Glomerular visceral epithelial cell (primary cell): ENCODE measurements around the gene HYAL3.
"Not testable (repeated sequence)": the region's sequence is repeated elsewhere in the genome, so short reads cannot be mapped to it uniquely, and the experiment has no call there.

Source experiments
- DNase-seq: peaks from one replicate; pipeline ENCODE4 v3.0.0-alpha.2; 2016; ENCODE audit errors: extremely low spot score

The HYAL3 gene

DNA sequence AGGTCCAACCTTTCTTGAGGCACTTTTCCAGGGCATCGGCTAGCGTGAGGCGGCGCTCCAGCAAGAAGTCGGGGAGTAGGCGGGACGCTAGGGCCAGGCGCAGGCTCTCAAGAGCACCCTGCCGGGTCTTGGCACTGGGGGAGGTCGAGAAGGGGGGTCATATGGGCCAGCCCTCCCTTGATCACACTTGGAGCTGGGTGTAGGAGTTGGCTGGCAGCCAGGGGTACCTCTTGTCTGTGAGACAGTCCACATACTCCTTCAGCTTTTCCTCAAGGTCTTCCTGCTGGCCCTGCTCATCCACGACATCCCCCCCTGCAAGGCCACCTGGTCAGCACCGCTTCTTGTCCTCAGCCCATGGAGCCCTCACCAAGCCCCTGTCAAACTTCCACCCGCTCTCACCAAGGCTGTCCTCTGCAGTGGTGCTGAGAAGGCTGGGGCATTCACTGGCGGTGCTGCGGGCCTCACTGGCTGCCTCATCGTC lies 9.0 kb downstream of the HYAL3 start:
- DNase-seq: no peak

DNA sequence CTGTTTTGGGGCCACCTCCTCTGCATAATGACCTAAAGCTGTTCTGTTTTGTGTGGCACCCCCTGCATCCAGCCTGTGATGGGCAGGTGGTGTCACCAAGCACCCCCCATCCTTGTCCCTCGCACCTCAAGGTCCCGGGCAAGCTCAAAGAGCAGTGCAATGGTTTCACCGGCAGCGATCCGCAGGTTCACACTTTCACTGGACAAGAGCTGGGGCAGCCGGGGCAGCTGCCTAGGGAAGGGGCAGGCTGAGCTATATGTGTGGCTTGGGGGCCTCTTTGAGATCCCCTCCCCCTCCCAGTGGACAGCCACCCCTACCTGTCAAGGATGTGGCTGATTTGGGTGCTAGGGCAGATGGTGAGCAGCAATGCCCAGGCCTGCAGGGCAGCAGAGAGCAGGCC lies 10.1 kb downstream of the HYAL3 start:
- no peak for DNase-seq

GRCh38 chr3:50288387-50289007 lies 10.7 kb downstream of the HYAL3 start:
- DNase-seq: no peak

DNA sequence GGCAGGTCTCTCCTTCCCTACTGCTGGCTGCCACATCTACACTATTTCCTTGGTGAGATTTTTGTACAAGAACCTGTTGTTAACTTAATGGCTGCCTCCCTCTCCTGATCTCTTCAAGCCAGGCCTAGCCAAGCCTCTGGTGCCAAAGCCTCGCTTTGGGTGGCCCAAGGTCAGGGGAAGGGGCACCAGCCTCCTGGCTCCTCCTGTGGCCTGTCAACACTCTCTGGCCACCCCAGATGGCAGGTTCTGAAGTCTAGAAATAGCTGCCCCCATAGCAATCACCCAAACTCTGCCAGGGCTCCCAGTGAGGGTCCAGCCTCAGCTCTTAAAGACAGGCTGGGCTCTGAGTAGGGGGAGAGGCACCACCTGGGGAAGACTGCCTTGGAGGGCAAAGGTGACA lies 11.9 kb downstream of the HYAL3 start:
- DNase-seq: no peak

DNA sequence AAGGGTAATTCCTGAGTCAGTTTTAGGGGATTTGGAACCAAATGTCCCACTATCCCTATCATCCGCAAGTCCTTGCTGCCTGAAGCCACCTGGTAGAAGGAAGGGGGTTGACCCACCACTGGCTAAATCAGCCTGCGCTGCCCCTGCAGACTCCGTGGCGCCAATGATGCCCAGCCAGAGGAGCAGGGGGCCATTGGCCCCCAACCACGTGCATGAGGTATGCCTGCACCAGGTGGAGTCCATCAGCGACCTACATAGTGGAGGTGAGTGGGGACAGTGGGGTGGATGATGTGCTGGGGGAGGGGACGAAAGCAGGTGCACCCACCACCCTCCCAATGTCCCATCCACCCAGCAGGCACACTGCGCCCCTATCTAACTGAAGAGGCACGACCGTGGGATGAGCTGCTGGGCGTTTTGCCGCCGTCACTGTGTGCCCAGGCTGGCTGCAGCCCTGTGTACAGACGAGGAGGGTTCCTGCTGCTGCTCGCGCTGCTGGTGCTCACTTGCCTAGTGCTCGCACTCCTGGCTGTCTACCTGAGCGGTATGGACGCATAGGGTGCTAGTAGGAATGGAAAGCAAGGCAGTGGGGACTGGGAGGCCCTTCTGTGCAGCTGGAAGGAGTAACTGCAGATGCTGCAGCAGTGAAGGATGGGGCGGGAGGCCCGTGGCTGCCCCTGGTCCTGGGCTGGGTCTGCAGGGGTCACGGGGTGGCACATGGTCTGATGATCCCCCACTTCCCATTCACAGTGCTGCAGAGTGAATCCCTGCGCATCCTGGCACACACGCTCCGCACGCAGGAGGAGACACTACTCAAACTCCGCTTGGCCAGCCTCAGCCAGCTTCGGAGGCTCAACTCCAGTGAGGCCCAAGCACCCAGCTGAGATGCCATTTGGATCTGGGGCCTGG lies 12.6 kb downstream of the HYAL3 start:
- DNase-seq: no peak

DNA sequence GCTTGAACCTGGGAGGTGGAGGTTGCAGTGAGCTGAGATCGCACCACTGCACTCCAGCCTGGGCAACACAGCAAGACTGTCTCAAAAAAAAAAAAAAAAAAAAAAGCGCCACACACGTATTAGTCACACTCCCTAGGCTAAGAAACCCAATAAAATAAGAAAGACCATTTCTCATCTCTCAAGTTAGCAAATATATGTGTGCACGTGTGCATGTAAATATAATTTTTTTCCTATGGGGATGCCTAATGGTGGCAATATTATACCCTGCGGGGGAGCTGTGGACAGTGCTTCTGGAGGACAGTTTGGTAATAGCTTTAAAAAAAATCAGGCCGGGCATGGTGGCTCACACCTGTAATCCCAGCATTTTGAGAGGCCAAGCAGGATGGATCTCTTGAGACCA lies 15.1 kb downstream of the HYAL3 start:
- not testable (repeated sequence) for DNase-seq

DNA sequence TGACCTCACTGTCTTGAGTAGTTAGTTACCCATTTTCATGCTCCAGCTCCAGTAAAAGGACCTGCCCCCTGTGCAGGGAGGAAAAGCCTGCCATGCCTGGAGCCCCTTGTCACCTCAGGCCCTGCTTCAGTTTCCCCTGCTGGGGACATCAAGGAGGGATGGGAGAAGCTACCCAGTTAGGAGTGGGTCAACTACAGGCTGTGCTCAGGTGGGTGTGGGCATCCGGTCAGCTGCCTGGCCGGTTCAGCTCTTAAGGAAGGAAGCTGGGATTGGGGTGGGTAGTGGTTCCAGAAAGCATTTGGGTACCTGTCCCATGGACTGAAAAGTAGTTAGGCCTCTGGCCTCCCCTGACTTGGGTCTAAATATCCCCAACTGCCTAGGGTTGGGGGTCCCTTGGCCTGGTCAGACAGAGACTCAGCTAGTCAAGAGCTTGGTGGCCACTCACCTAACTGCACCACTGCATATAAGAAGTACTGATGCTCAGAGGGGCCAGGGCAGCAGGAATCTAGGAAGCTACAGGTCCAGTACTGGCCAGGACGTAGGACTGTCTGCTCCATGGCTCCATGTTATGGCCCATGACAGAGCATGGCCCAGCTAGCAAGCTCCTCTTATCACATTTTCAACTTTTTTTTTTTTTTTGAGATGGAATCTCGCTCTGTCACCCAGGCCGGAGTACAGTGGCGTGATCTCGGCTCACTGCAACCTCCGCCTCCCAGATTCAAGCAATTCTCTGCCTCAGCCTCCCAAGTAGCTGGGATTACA lies 19.8 kb downstream of the HYAL3 start:
- DNase-seq: no peak

GRCh38 chr3:50278880-50279224 lies 20.4 kb downstream of the HYAL3 start, which contains the start of gene LSMEM2:
Gene LSMEM2, plus strand, starts transcription at chr3:50279087. Its CDS starts 27 bp downstream, at chr3:50279114.
- no peak for DNase-seq

DNA sequence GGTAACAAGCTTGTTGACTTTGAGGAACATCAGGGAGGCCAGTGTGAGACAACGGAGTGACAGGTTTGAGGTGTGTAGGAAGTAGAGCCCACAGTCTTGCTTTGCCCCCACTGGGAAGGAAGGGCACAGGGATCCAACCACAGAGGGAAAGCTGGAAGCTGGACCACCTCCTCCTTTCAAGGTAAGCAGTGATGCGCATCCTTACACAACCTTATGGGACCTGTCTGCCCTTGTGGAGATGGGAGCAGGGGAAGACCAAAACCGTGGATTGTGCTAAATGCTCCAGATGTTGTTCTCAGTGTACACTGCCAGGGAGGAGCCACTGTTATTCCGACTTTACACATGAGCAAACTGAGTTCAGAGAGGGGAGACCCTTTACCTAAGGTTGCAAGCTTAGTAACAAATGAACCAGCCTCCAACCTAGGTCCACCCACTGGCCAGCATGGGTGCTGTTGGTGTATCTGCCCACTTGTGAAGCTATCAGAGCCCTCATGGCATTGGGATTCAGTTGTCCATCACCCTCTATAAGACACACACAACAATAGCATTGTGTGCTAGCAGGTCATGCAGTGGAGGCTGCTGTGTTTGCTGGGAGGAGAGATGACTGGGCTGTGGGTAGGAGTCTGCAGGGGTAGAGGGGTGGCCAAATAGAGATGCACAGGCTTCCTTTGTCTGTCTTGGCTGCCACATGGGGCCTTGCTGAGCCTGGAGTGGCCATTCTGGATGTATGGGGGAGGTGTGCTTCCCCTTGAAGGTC lies 20.9 kb downstream of the HYAL3 start:
- DNase-seq: no peak

DNA sequence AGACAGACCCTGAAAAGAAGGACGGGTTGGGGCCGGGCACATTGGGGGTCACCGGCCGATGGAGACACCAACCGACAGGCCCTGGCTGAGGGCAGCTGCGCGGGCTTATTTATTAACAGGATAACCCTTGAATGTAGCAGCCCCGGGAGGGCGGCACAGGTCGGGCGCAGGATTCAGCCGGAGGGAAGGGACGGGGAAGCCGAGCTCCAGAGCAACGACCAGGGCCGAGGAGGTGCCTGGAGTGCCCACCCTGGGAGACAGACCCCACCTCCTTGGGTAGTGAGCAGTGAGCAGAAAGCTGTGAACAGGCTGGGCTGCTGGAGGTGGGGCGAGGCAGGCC lies 22.5 kb downstream of the HYAL3 start:
- no peak for DNase-seq

- no peak for DNase-seq
These were observed 23.0 kb downstream of the HYAL3 start for GRCh38 chr3:50275996-50276761.

GRCh38 chr3:50275141-50275995 lies 23.8 kb downstream of the HYAL3 start:
- no peak for DNase-seq

GRCh38 chr3:50274371-50275104 lies 24.7 kb downstream of the HYAL3 start:
- peak; percentile 50 for DNase-seq

GRCh38 chr3:50273689-50274065 lies 25.5 kb downstream of the HYAL3 start:
- no peak for DNase-seq

- peak; percentile 85 for DNase-seq
These were observed 26.1 kb downstream of the HYAL3 start for GRCh38 chr3:50272911-50273688.

GRCh38 chr3:50272538-50272910 lies 26.7 kb downstream of the HYAL3 start:
- DNase-seq: not testable (repeated sequence)

GRCh38 chr3:50271314-50271936 lies 27.8 kb downstream of the HYAL3 start:
- no peak for DNase-seq
